HFFc6 (cell line): ENCODE measurements around the gene PROCA1. TPM values are rescaled to one million over a fixed set of nuclear protein-coding genes. Genes with fewer than 3 reads are reported as not detected.
A peak's percentile ranks its signal among the peaks of the same experiment; 100 is the strongest.

Source experiments
- DNase-seq: peaks from one replicate; pipeline ENCODE4 v3.0.0-alpha.2; 2018
- H3K27ac Mint-ChIP-seq: 2 replicates; pipeline ENCODE4 v1.8.0; 2020; ENCODE audit warnings: mild to moderate bottlenecking, mixed read lengths
- H3K27me3 Mint-ChIP-seq: 2 replicates; pipeline ENCODE4 v1.8.0; 2021; ENCODE audit warnings: mild to moderate bottlenecking, moderate library complexity, mixed read lengths; ENCODE audit not compliant: insufficient read depth
- H3K36me3 Mint-ChIP-seq: 2 replicates; pipeline ENCODE4 v1.8.0; 2021; ENCODE audit warnings: low read depth, mixed read lengths
- H3K4me1 Mint-ChIP-seq: 2 replicates; pipeline ENCODE4 v1.8.0; 2020; ENCODE audit warnings: low read depth, mixed read lengths
- H3K4me3 Mint-ChIP-seq: 2 replicates; pipeline ENCODE4 v1.8.0; 2020; ENCODE audit warnings: mild to moderate bottlenecking, moderate library complexity, mixed read lengths
- H3K9me3 Mint-ChIP-seq: 2 replicates; pipeline ENCODE4 v1.8.0; 2020; ENCODE audit warnings: mild to moderate bottlenecking, mixed read lengths
- total RNA-seq, 6 experiments: library from RNA; stranded (reverse); fragmentation: NEBNext Ultra II Directional; extraction: Animal tissue kit (Norgen Biotek cat#: 25700); gene quantifications; 2 replicates in 1 of 6; 3 replicates in 5 of 6; pipeline ENCODE4 v1.2.3, GENCODE V29; 2021
- TF ChIP-seq, protein P1 (sequence below): fragments of 200-600 bp; sonication (generic); IDR thresholded peaks from 2 replicates; pipeline ENCODE4 v1.5.0; 2021; ENCODE audit warnings: antibody characterized with exemption, mild to moderate bottlenecking

The PROCA1 gene
- total RNA-seq, 6 experiments from 2014 or later: 0.60 to 1.1 (median 0.70) TPM

DNA sequence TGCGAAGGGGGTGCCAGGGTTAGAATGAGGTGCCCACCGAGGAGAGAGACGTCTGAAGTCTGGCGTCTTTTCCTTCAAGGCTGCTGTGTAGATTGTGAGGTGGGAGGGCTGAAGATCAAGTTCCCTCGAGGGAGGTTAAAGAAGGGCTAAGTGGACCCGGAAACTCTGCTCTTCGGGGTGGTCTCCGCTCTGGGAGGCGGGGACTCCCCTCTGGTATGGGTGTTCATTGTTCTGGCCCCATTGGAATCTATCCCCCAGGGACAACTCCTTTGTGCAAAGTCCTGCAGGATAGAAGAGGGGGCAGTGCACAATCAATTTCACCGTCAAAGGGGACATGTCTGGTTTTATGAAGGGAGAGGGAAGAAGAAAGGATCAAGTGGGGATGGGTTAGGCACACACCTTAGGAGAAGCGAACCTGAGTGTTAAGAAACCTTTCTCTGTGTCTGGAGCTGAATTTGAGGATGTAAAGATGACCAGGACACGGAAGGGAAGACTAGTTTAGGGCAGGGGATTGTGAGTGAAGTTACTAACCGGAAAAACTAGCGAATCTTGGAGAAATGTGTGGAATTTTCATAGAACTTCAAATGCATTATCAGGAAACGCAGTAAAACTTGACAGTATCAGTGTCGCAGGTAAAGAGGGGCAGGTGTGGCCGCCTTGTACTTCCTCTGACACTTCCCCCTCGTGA lies 6.8 kb upstream of the PROCA1 start:
- Mint-ChIP-seq H3K27ac (peak overlapping the region; percentile 91), H3K36me3 (peaks cover 39% of the 10 kb centered on the region), H3K4me1 (peaks cover 61% of the 10 kb centered on the region), H3K4me3 (peak overlapping the region; percentile 88), H3K9me3 (peaks cover 8% of the 10 kb centered on the region; the same call in 1 of the 2 replicates), H3K27me3 (peaks cover 9% of the 10 kb centered on the region)
- no peak for DNase-seq
- TF ChIP-seq, protein P1, sequence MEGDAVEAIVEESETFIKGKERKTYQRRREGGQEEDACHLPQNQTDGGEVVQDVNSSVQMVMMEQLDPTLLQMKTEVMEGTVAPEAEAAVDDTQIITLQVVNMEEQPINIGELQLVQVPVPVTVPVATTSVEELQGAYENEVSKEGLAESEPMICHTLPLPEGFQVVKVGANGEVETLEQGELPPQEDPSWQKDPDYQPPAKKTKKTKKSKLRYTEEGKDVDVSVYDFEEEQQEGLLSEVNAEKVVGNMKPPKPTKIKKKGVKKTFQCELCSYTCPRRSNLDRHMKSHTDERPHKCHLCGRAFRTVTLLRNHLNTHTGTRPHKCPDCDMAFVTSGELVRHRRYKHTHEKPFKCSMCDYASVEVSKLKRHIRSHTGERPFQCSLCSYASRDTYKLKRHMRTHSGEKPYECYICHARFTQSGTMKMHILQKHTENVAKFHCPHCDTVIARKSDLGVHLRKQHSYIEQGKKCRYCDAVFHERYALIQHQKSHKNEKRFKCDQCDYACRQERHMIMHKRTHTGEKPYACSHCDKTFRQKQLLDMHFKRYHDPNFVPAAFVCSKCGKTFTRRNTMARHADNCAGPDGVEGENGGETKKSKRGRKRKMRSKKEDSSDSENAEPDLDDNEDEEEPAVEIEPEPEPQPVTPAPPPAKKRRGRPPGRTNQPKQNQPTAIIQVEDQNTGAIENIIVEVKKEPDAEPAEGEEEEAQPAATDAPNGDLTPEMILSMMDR: no peak

DNA sequence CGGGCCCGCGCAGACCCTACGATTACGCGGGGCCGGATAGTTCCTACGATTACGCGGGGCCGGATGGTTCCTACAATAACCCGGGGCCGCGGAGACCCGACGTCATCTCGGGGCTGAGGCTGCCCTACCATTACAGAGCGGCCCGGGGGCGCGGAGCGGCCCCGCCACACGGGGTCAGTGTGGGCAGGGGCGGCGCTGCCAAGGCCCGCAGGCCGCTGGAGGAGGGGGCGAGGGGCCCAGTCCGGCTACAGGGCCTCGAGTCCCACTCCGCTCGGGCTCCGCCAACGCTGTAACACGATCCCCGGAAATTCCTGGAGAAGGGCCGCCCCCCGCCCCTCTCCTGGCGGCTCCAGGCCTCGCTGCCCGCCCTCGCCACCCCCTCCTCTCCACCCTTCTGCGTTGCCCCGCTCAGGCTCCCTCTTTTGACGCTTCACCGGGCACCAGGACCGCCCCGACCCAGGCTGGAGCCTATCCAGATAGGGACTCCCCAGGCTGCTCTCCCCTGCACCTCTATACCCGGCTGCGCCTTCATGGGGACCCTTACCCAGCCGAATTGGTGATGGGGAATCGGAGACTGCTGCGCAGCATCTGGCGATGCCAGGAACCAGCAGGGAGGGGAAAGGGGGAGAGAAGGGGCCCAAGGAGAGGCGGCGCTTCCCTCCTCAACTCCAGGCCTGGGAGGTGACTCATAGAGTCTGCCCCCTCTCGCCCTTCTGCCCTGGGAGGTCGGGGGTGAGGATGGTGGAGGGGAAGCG lies 6.1 kb upstream of the PROCA1 start, which contains the start of gene RAB34:
Gene RAB34 (minus strand): TSS at position 291 of the 755 bp plus-strand sequence. CDS start 602 bp downstream, outside the sequence.
- DNase-seq: peak; percentile 74
- TF ChIP-seq, protein P1: peak; percentile 72
- H3K4me1 Mint-ChIP-seq: peaks cover 54% of the 10 kb centered on the region
- peak within 1 kb of the TSS; percentile 88 for H3K4me3 Mint-ChIP-seq
- H3K36me3 Mint-ChIP-seq: peaks cover 40% of the 10 kb centered on the region
- peaks cover 9% of the 10 kb centered on the region for H3K27me3 Mint-ChIP-seq
- peak within 1 kb of the TSS; percentile 91 for H3K27ac Mint-ChIP-seq
- peaks cover 8% of the 10 kb centered on the region; the same call in 1 of the 2 replicates for H3K9me3 Mint-ChIP-seq

DNA sequence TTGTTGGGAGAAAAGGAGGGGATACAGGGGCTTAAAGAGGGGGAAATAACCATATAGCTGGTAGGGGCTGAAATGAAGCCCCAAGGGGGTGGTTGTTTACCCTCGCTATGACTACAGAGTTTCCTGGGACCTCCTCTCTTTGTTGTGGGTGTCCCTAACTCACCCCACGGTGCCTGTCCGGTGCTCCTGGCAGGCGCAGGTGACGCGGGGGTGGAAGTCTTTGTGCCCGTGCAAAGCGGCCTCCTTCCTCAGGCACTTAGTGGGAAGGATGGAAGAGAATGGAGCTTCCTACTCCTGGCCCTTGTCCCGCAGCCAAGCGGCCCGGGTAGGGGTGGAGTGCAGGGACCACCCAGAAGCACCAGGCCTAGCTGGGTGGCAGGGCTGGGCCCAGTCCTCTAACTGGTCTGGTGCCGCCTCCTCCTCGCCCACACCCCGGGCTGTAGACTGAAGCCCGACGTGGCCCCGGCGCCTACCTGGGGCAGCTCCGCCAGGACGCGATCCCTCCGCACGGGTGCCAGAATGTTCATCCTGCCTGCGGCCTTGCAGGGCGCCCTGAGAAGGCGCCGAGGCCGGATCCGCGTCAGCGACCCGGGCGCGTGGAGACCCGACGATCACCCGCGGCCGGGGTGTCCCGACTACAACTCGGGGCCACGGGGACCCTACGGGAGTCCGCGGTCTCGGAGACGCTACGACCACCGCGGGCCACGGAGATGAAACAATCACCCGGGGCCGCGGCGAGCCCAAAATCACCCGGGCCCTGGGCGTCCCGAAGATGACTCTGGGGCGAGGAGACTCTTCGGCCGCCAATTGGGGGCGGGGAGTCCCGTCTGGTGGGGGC lies 5.3 kb upstream of the PROCA1 start:
- TF ChIP-seq, protein P1: no peak
- Mint-ChIP-seq H3K36me3 (peaks cover 46% of the 10 kb centered on the region), H3K27ac (peak overlapping the region; percentile 82), H3K9me3 (peaks cover 8% of the 10 kb centered on the region; the same call in 1 of the 2 replicates), H3K27me3 (peaks cover 13% of the 10 kb centered on the region), H3K4me1 (peaks cover 55% of the 10 kb centered on the region), H3K4me3 (peak overlapping the region; percentile 88)
- DNase-seq: no peak

DNA sequence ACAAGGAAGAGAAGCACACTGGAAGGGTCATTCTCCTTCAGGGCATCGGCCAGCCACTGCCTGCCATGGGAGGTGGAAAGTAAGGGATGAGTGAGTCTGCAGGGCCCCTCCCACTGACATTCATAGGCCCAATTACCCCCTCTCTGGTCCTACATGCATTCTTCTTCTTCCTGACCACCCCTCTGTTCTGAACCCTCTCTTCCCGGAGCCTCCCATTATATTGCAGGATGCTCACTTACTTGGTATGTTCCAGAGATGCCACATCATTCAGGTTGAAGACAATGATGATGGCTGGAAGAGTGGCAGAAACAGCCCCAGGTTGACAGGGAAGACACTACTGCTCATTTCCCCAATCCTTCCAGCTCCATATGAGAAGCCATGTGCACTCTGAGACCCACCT lies 3.5 kb upstream of the PROCA1 start:
- H3K36me3 Mint-ChIP-seq: peaks cover 31% of the 10 kb centered on the region
- peaks cover 52% of the 10 kb centered on the region for H3K4me1 Mint-ChIP-seq
- no peak for DNase-seq
- H3K9me3 Mint-ChIP-seq: peaks cover 3% of the 10 kb centered on the region; the same call in 1 of the 2 replicates
- H3K4me3 Mint-ChIP-seq: peak overlapping the region; percentile 88; the same call in 1 of the 2 replicates
- peaks cover 13% of the 10 kb centered on the region for H3K27me3 Mint-ChIP-seq
- TF ChIP-seq, protein P1: no peak
- H3K27ac Mint-ChIP-seq: peak overlapping the region; percentile 25; the same call in 1 of the 2 replicates

DNA sequence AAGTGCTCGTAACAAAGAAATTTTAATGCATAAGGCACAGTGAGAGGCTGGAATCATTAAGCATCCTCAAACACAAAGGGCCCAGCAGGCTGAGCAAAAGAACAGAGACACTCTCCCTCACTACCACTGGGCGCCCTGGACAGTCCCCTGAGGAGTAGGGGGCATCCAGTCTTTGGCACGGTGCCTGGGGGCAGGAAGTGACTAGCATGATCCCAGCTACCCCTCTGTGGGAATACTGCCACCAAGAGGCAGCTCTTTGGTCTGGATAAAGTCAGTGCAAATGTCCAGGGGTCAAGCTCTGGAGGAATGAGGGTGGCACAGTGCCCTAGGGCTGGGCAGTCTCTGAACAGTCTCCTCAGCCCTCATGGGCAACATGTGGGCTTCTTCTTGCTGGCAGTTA lies 2.6 kb upstream of the PROCA1 start:
- TF ChIP-seq, protein P1: peak; percentile 42
- Mint-ChIP-seq H3K9me3 (no peaks in the 10 kb centered on the region), H3K27ac (no peak overlapping the region; the same call in 1 of the 2 replicates), H3K36me3 (peaks cover 26% of the 10 kb centered on the region), H3K4me1 (peaks cover 50% of the 10 kb centered on the region), H3K4me3 (no peak overlapping the region), H3K27me3 (peaks cover 8% of the 10 kb centered on the region)
- DNase-seq: no peak
